SW480 (cell line): ENCODE data around the gene B3GLCT.
"Not testable (repeated sequence)": the region's sequence is repeated elsewhere in the genome, so short reads cannot be mapped to it uniquely, and the experiment has no call there.

ENCODE experiments used
- DNase-seq: peaks from one replicate; pipeline ENCODE4 v3.0.0-alpha.2; 2016; ENCODE audit warnings: low spot score

The B3GLCT gene

GRCh38 chr13:31184451-31184850 is 15.3 kb upstream of the B3GLCT start:
- no peak for DNase-seq

GRCh38 chr13:31184981-31185645 is 14.7 kb upstream of the B3GLCT start:
- no peak for DNase-seq

GRCh38 chr13:31191748-31192147 is 8.0 kb upstream of the B3GLCT start:
- DNase-seq: no peak

- DNase-seq: no peak
Measured at GRCh38 chr13:31192306-31192705, 7.5 kb upstream of the B3GLCT start.

GRCh38 chr13:31195616-31196015 is 4.2 kb upstream of the B3GLCT start:
- DNase-seq: no peak

GRCh38 chr13:31196992-31197391 is 2.8 kb upstream of the B3GLCT start:
- no peak for DNase-seq

- DNase-seq: no peak
Measured at GRCh38 chr13:31198519-31198918, 1.3 kb upstream of the B3GLCT start.

- DNase-seq: no peak
Measured at GRCh38 chr13:31199527-31199848, 287 bp upstream of the B3GLCT start.

- peak; percentile 61 for DNase-seq
Measured at GRCh38 chr13:31200637-31200971, 829 bp downstream of the B3GLCT start.

- DNase-seq: no peak
Measured at GRCh38 chr13:31201341-31202031, 1.7 kb downstream of the B3GLCT start.

GRCh38 chr13:31204592-31204991 is 4.8 kb downstream of the B3GLCT start:
- DNase-seq: peak; percentile 72

GRCh38 chr13:31207661-31208552 is 8.1 kb downstream of the B3GLCT start:
- DNase-seq: no peak

- no peak for DNase-seq
Measured at GRCh38 chr13:31208559-31209122, 8.9 kb downstream of the B3GLCT start.

GRCh38 chr13:31209172-31209840 is 9.5 kb downstream of the B3GLCT start:
- DNase-seq: no peak

- DNase-seq: no peak
Measured at GRCh38 chr13:31209841-31210210, 10.1 kb downstream of the B3GLCT start.

GRCh38 chr13:31213651-31214289 is 14.0 kb downstream of the B3GLCT start:
- no peak for DNase-seq

GRCh38 chr13:31214435-31214834 is 14.7 kb downstream of the B3GLCT start:
- DNase-seq: no peak

- DNase-seq: not testable (repeated sequence)
Measured at GRCh38 chr13:31216916-31217315, 17.1 kb downstream of the B3GLCT start.

- no peak for DNase-seq
Measured at GRCh38 chr13:31219909-31220598, 20.3 kb downstream of the B3GLCT start.

- no peak for DNase-seq
Measured at GRCh38 chr13:31221057-31221456, 21.3 kb downstream of the B3GLCT start.

GRCh38 chr13:31223215-31223614 is 23.4 kb downstream of the B3GLCT start:
- no peak for DNase-seq
